HL-60 (cell line): ENCODE measurements around the gene CDK2.

Source experiments
- GABPA ChIP-seq: IDR thresholded peaks from 2 replicates; pipeline ENCODE4 v1.6.1; 2012; ENCODE audit warnings: low read depth
- POLR2AphosphoS5 ChIP-seq: IDR thresholded peaks from 2 replicates; pipeline ENCODE4 v1.6.1; 2012; ENCODE audit warnings: low read depth
- SPI1 ChIP-seq: IDR thresholded peaks from 2 replicates; pipeline ENCODE4 v1.6.1; 2012; ENCODE audit warnings: low read depth, mild to moderate bottlenecking, borderline replicate concordance
- TF ChIP-seq, protein P1 (sequence below): IDR thresholded peaks from one replicate; pipeline ENCODE4 v1.5.1; 2011; ENCODE audit warnings: low read length, control low read depth, inconsistent platforms; ENCODE audit not compliant: insufficient read depth

DNA sequence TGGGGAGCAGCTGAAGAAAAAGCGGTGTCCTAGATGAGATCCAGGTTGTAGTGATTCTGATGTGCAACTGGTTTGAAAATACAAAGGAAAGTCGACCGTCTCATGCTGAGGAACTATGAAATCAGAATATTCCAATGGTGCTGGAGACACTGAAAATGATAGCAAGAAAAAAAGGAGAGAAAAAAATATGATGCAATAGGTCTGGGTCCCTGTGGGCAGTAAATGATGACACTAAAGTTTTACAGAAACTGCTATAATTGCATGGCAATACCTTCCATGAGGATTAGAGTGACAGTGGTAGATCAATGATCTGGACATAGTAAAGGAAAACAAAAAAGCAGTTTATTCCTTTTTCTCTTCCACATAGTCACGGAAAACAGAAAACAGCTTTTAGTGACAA, 41.3 kb upstream of the CDK2 start:
- TF ChIP-seq, protein P1, sequence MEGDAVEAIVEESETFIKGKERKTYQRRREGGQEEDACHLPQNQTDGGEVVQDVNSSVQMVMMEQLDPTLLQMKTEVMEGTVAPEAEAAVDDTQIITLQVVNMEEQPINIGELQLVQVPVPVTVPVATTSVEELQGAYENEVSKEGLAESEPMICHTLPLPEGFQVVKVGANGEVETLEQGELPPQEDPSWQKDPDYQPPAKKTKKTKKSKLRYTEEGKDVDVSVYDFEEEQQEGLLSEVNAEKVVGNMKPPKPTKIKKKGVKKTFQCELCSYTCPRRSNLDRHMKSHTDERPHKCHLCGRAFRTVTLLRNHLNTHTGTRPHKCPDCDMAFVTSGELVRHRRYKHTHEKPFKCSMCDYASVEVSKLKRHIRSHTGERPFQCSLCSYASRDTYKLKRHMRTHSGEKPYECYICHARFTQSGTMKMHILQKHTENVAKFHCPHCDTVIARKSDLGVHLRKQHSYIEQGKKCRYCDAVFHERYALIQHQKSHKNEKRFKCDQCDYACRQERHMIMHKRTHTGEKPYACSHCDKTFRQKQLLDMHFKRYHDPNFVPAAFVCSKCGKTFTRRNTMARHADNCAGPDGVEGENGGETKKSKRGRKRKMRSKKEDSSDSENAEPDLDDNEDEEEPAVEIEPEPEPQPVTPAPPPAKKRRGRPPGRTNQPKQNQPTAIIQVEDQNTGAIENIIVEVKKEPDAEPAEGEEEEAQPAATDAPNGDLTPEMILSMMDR, result no peak
- TF ChIP-seq POLR2AphosphoS5 (no peak), SPI1 (no peak), GABPA (no peak)
